EL (cell line): Measurements from ENCODE around the gene STEAP2.
"Not testable (repeated sequence)": the region's sequence is repeated elsewhere in the genome, so short reads cannot be mapped to it uniquely, and the experiment has no call there.

ENCODE experiments used
- DNase-seq: peaks from one replicate; pipeline ENCODE4 v3.0.0-alpha.2; 2016

The STEAP2 gene

DNA sequence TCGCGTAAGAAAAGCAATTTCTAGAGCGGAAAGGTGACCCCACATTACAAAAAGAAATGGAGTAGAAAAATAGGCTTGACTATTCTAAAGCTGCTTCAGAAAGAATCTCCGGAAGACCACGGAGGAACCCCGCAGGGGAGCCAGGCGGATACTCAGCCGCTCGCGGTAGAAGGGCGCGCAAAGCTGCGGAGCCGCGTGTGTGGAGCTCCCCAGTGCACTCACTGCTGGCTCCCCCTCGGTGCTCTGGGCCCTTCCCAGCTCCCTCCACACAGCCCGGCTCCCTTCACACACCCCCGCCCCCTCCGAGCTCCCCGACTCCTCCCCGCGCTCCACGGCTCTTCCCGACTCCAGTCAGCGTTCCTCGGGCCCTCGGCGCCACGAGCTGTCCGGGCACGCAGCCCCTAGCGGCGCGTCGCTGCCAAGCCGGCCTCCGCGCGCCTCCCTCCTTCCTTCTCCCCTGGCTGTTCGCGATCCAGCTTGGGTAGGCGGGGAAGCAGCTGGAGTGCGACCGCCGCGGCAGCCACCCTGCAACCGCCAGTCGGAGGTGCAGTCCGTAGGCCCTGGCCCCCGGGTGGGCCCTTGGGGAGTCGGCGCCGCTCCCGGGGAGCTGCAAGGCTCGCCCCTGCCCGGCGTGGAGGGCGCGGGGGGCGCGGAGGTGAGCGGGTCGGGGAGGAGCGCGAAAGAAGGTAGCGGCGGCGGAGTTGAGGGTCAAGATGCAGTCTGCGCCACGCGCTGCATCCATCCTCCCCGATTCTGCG lies at the start of gene STEAP2:
TSS of gene STEAP2 (plus strand) at position 350 of the 758 bp plus-strand sequence. CDS start 13,343 bp downstream, outside the sequence.
- DNase-seq: peak; percentile 96

DNA sequence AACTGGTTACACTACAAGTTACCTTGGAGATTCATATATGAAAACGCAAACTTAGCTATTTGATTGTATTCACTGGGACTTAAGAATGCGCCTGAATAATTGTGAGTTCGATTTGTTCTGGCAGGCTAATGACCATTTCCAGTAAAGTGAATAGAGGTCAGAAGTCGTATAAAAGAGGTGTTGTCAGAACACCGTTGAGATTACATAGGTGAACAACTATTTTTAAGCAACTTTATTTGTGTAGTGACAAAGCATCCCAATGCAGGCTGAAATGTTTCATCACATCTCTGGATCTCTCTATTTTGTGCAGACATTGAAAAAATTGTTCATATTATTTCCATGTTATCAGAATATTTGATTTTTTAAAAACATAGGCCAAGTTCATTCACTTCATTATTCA lies 48.0 kb upstream of the STEAP2 start:
- DNase-seq: no peak

DNA sequence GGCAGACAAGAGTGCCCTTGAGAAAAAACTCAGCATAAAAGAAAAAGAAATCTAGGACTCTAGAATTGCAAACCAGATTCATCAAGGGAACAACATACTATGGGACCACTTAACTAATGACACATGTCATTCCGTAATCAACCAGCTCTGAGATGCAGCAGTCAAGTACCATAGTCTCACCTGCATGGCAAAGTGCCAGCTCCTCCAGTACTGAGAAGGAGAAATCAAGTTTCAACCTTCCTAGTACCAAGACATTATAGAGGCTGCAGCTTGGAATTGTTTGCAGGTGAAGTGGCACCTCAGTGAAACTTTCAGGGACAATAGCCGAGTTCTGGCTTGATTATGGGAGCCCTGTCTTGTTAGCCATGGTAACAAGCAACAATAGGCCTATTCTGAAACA lies 45.8 kb upstream of the STEAP2 start:
- no peak for DNase-seq

DNA sequence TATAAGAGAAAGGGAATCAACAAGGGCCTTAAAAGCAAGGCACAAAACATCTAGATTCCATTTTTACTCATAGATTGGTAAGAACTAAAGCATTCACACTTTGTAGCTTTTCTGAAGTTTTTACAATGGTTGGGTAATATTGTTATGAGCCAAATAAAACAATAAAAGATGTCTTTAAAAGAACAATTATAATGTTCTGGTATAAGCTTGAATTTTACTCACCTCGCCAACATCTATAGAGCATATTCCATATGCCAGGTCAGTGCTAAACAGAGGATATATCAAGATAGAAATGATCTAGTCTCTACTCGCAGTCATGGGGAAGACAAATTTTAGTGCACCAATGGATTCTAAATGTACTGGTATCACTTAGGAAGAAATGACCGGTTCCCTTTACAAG lies 45.4 kb upstream of the STEAP2 start:
- DNase-seq: no peak

DNA sequence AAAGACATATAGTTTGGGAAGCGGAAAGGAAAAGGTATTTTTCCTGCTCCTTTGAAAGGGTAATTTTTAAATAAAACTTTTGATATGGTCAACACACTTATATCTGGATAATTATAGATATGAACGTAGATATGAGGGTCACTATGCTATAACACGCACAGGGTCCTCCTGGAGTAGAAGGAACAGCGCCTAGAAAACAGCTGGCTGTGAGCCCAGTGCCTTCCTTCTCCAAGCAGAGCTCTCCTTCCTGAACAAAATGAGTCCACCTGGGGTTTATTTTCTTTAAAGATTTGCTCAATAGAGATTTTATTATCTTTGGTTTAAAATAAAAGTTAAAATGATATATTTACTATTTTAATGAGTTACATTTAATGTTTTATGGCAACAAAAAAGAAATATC lies 44.2 kb upstream of the STEAP2 start:
- DNase-seq: no peak

DNA sequence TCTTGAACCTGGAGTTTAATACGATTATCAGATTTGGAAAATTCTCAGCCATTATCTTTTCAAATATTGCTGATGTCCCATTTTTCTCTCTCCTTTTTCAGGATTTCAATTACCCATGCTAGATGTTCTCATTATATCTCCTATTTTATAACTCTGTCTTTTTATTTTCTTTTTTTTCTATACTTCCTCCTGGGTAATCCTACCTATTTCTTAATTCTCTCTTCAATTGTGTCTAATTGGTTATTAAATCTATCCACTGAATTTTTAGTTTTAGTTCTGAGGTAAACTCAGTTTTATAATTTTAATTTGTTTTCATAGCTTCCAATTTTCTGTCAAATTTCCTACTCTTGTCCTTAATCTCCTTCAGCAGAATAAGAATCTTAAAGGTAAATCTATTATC lies 41.6 kb upstream of the STEAP2 start:
- DNase-seq: no peak

DNA sequence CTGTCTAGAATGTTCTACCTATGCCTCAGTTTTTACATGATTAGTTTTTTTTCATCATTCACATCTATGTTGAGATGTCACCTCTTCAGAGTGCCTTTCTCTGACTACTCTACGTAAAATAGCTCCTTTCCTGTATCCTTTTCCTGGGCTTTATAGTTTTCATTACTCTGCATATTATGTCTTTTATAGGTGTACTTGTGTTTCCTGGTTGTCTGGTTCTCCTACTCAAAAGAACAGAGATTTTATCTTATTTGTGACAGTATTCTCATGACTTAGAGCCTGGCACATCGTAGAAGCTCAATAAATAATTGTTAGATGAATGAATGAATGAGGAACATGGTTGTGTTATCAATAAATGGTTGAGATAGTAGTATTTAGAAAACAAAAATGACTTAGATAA lies 39.4 kb upstream of the STEAP2 start:
- no peak for DNase-seq

DNA sequence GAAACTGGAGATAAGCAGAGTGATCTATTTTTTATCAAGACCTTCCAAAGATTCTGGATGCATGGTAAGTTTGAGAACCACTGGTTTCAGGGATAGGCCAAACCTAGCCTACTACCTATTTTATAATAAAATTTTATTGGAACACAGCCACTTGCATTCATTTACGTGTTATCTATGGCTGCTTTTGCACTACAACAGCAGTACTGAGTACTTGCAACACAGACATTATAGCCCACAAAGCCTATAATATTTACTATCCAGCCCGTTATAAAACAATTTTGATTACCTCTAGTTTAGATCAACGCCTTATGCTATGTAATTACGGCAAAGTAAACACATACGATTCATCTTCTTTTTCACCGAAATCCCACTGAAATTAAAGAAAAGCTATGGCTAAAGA lies 38.9 kb upstream of the STEAP2 start:
- DNase-seq: no peak

DNA sequence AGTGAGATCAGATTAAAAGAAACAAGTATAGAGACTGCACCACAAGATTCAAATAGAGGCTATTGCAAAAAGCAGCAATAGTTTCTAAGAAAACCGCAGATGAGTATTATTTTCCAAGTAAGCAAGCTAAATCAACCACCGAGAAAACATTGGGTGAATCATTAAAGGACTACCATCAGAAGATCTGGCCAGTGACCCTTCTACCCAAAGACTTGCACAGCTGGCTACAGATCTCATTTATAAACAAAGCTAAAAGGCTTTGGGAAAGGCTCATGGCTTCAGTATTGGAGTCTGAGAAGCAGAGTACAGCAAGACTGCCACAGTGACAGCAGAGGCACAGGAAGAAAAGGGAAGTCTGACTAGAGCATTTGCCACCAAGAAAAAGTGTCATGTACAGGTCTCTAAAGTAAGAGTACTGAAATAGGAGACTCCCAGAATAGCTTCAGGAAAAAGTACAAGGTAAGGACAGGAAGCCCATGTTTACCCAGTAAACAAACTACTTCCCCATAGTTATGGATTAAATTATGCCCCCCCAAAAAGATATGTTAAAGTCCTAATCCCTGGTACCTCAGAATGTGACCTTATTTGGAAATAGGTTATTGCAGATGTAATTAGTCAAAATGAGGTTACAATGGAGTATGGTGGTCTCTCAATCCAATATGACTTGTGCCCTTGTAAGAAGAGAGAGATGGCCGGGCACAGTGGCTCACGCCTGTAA lies 38.3 kb upstream of the STEAP2 start:
- DNase-seq: no peak

DNA sequence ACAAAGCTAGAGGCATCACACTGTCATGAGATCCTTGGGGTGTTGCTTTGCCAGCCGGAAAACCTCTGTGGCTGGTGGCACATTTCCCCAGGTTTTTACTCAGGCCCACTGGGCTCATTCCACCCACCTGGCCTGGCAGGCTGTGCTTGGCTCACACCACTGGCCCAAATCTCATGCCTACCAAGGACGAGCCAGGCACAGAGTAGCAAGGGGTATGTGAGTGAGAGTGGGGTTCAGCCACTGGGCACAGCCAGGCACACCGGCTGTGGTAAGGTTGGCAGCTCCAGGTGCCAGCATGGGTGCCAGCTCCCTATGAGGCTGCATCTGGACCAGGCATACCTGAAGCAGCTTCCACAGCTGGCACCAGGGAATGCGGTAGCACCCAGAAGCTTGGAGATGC lies 35.9 kb upstream of the STEAP2 start:
- DNase-seq: no peak

DNA sequence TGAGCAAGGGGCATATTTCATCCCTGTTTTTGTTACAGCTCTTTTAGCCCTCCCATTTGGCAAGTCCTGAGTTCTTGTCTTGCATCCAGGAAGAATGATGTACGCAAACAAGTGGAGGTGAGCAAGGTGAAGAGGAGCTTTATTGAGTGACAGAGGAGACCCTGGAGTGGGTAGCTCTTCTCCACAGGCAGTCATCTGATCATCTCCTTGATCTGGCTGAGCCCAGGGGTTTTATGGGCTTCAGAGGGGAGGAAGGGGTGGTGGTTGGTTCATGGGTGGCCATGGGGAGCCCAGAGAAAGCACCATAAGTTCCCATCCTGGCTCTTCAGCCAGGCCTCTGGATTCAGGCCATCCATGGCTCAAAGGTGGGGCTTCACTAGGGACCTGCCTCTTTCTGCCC lies 35.3 kb upstream of the STEAP2 start:
- DNase-seq: no peak

DNA sequence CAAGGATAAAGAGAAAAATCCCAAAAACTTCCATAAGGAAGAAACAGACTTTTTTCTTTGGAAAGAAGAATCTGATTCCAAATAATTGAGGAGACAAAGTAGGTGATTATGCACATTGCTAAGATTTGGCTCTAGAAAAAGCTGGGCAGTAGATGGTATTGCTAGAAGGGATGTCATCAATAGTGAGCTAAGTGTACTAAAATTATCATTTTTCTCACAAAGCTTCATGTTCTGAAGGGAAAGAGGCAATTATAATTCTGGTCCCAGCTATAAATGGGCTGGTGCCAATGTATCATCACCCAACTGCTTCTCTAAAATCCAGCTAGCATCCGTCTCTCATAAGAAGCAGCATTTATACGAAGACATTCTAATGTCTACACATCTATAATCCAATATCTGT lies 33.4 kb upstream of the STEAP2 start:
- no peak for DNase-seq

DNA sequence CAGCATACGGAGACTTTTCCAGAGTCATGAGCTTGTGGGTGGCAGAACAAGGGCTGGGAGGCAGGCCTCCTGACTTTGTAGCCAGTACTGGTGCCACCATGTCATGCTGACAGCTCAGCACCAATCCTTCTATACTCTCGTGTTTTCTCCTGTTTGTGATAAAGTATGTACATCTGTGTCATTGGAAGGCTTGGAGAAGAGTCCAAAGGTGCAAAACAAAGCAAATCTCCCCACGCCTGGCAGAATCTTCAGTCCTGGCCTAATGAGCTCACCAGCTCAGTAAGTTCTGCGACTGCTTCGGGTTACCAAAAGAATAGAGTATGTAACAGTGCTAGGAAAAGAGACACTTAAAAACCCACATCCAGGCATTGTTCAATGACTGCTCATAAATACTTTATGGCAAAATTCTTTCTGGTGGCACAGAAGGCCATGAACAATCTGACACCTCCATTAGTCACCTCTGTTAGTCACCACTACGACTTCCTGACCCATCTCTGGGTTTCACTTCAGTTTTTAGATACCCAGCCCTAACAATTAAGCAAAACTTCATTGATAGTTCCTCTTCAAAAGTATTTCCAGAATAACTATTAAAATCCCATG lies 32.8 kb upstream of the STEAP2 start:
- peak; percentile 88 for DNase-seq

DNA sequence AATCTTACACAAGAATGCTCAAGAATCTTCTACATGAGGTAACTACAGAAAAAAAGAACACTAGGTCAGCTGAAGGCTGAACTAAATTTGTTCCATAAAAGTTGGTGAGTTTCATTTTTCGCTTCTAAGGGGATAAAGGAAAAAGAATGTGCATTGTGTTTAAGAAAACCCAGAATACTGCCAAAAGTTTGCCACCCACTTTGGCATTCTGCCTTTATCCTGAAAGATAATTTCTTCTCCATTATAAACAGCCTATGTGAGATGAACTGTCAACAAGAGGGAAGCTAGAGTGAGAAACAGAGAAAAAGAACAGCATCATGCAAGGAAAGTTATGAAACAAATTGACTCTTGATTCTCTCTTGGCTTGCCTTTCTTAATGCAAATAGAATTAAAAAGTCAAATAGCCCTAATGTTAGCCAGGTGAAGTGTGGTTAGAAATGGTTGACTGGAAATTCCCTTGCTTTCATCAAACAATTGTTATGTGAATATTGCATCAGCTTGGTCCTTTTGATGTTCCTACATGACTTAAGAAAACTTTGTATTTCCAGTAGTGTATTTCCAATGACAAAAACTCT lies 31.4 kb upstream of the STEAP2 start:
- peak; percentile 5 for DNase-seq

DNA sequence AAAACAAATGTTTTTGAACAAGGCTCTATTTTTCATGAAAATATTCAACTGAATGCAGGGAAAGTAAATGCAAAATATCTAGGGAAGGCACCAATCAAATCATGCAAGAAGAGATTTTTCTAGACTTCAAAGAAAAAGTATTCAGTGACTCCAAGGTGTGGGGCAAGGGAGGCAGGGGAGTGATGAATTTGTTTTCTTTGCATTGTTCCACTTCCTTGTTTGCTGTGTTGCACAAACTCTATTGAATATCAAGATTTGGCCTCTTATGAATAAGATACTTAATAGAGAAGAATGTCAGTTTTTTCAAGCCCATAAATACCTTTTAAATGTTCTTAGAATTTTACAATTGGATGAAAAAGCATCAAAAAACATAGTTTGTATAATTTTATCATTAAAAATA lies 30.9 kb upstream of the STEAP2 start:
- DNase-seq: no peak

DNA sequence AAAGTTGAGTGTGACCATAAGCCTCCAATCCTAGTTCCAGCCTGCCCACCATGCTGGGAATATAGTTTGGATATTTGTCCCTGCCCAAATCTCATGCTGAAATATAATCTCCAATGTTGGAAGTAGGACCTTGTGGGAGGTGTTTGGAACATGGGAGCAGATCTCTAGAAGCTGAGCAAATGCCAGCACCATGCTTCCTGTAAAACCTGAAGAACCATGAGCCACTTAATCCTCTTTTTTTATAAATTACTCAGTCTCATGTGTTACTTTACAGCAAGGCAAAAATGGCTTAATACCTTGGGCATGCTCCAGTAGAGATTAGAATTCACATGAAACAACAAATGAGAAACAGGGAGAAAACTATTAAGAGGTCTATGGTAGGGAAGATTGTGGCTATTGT lies 30.1 kb upstream of the STEAP2 start:
- DNase-seq: no peak

DNA sequence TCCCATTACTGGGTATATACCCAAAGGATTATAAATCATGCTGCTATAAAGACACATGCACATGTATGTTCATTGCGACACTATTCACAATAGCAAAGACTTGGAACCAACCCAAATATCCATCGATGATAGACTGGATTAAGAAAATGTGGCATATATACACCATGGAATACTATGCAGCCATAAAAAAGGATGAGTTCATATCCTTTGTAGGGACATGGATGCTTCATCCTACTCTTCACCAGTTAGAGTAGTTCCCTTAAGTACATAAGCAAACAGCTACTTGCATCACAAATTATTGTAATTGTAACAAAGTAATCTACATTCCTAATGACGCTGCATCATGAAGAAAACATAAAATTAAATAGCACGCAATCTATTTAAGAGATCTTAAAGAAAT lies 25.2 kb upstream of the STEAP2 start:
- DNase-seq: not testable (repeated sequence)

DNA sequence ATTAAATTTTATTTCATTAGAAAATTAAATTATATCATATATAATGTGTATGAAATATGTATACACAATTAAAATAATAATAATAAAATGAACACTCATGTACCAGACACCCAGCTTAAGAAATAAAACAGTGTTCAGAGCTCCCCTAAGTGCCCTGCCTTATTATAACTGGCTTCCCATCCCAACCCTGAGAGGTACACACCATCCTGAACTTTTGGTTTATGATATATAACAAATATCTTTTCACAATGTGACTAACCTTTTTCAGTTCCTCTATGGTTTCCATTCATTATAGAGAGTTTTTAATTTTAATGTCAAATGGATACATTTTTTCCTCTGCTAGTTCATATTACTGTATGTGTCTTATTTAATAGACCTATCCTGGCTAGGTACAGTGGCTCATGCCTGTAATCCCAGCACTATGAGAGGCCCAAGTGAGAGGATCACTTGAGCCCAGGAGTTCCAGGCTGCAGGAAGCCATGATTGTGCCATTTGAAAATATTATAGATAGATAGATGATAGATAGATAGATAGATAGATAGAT lies 24.0 kb upstream of the STEAP2 start:
- no peak for DNase-seq

DNA sequence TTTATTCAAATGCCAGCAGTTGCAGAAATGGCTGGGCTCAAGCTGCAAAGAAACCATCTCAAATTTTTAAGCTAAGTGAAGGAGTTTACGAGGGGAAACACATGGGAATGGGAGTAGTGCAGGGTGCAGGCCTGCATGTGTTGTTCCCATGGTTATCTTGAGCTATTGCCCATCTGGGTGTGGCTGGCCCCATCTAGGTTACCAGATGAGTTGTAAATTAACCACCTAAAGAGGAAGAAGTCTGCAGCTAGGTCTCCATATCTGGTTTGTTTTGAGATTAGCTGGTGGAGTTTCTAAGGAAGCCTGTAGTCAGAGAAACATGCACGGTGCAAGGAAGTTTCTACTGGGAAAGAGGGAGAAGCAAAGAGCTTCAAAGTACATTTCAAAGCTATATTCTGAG lies 23.3 kb upstream of the STEAP2 start:
- no peak for DNase-seq

DNA sequence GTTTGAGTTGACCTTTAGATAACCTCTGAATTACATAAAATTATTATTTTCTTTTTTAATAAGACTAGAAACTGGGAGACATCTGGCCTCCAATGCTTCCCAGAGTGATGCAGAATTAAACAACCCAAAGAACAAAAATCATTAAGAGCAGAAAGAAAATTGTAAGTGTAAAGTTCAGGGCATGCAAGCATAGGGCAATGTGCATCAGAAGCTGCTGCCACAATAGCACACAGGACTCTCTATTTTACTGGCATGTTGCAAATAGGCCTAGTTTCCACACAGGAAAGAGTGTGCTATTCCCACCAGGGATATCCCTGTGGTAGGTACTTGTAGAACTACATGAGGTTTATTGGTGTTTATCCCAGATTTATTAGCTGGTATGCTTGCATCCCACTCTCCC lies 20.5 kb upstream of the STEAP2 start:
- DNase-seq: no peak

DNA sequence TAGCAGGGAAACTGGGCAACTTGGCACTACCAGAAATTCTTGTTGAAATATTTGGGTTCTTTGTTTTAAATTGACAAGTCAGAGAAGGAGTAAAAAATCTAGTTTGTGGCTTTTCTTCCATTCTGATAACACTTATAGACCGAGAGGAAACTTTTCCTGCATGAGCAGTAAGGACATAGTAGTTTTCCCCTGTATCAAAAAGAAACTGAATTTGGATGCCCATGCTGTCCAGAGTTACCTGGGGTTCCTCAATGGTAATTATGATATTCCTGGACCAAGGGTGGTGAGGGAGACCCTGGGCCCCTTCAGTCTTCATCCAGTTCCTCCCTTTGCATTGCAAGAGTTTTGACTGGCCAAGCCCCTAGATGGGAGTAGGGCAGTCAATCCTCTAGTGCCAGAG lies 19.9 kb upstream of the STEAP2 start:
- DNase-seq: no peak

DNA sequence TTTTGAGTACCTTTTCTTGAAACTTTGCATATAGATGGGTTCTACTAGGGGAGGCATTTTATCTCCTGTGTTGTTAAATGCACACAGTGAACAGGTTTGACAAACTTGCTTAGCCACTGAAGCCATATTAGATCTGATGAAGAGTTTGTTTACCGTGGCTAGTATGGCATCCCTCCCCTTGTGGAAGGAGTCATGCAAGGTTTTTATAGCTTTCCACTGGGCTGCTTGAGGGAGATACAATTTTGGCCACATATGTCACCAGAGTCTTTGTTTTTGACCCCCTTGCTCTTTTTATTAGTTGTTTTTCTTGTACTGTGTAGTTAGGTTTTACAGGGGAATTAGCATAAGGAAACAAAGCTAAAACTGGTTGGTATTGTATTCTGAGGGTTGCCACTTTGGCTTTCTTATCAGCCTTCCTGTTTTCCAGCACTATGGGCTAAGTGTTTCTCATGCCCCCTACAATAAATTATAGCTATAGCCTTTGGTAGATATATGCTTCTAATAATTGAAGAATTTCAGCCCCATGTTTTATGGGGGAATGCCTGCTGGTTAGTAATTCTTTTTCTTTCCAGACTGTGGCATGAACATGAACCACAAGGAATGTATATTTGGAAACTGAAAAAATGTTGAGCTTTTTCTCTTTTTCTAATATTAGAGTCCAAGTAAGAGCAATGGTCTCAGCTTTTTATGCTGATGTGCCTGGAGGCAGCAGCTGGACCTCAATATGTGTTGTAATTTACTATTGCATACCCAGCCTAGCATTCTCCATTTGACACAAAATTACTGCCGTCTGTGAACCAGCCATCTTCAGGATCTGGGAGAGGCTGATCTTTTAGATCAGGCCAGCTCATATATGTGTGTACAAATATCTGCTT lies 18.4 kb upstream of the STEAP2 start:
- DNase-seq: peak; percentile 25
